Fibroblast of mammary gland (primary cell): Measurements from ENCODE around the gene TRAF5.
A peak's percentile ranks its signal among the peaks of the same experiment; 100 is the strongest.
"Not testable (repeated sequence)": the region's sequence is repeated elsewhere in the genome, so short reads cannot be mapped to it uniquely, and the experiment has no call there.

Experiments used
- DNase-seq: peaks from one replicate; pipeline ENCODE4 v3.0.0-alpha.2; 2010; ENCODE audit warnings: low read depth
- H3K4me3 ChIP-seq: 2 replicates; pipeline ENCODE4 v1.5.1; 2011; ENCODE audit warnings: low read depth, mild to moderate bottlenecking, low read length, moderate library complexity; ENCODE audit not compliant: control insufficient read depth
- CTCF ChIP-seq: conservative IDR thresholded peaks from 2 replicates; pipeline ENCODE4 v1.5.1; 2011; ENCODE audit warnings: low read depth, low read length, inconsistent platforms; ENCODE audit not compliant: control insufficient read depth, insufficient read depth

TRAF5 gene

GRCh38 chr1:211318576-211319280 lies 7.9 kb upstream of the TRAF5 start:
- DNase-seq = no peak
- TF ChIP-seq CTCF = no peak
- no peak overlapping the region for H3K4me3 ChIP-seq

DNA sequence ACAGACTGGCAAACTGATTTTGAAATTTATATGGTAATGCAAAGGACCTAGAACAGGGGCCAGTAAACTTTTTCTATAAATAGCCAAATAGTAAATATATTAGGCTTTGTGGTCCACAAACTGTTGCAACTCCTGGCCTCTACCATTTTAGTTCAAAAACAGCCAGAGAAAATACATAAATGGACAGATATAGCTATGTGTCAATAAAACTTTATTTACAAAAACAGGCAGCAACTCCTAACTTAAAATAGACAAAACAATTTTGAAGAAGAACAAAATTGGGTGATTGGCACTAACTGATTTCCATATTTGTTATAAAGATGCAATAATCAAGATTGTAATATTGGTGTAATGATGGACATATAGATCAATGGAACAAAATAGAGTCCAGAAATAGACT lies 6.7 kb upstream of the TRAF5 start:
- no peak for DNase-seq
- no peak for TF ChIP-seq CTCF
- H3K4me3 ChIP-seq = no peak overlapping the region

DNA sequence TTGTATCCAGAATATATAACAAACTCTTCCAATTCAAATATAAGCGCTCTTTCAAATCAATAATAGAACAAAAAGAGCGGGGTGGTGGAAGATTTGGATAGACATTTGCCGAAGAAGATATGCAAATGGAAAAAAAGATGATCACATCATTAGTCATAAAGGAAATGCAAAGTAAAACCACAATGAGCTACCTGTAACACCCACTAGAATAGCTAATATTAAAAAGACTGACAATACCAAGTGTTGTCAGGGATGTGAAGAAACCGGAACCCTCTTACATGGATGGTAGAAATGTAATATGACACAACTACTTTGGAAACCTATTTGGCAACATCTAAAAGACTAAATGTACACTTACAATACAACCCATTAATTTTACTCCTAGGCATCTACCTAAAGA lies 5.7 kb upstream of the TRAF5 start:
- DNase-seq = peak; percentile 29
- no peak overlapping the region for H3K4me3 ChIP-seq
- no peak for TF ChIP-seq CTCF

DNA sequence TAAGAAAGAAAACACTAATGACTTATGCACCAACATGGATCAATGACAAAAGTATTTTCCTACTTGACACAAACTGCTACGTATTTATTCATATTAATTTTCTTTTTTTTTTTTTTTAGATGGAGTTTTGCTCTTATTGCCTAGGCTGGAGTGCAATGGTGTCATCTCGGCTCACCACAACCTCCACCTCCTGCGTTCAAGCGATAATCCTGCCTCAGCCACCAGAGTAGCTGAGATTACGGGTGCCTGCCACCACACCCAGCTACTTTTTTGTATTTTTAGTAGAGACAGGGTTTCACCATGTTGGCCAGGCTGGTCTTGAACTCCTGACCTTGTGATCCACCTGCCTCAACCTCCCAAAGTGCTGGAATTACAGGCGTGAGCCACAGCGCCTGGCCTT lies 5.0 kb upstream of the TRAF5 start:
- not testable (repeated sequence) for DNase-seq, H3K4me3 ChIP-seq

GRCh38 chr1:211323156-211324063 lies 3.2 kb upstream of the TRAF5 start:
- H3K4me3 ChIP-seq = no peak overlapping the region
- DNase-seq = peak; percentile 61
- peak; percentile 95 for TF ChIP-seq CTCF

DNA sequence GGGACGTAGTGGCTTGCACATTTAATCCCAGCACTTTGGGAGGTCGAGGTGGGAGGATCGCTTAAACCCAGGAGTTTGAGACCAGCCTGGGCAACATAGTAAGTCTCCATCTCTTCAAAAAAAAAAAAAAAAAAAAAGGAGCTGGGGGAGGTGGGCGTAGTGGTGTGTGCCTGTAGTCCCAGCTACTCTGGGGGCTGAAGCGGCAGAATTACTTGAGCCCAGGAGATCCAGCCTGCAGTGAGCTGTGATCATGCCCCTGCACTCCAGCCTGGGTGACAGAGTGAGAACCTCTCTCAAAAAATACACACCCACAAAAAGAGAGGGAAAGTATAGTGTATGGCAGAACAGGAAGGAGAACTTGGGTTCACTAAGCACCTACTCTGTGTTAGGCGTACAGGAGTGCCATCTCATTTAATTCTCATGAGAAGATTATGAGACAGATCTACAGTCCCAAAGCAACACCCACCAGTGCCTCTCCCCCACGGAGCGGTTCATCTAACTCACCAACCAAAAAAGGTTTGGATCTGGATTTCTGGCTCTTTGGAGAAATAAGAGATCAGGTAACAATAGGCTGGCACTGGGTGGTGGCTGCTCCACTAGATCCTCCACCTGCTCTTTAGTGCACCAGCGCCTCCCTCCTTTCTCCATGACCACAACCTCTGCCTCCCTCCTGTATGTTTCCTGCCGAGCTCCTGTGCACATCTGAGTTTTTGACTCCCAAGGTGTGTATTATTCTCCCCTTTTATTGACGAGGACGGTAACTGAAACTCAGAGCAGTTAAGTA lies 1.4 kb upstream of the TRAF5 start:
- H3K4me3 ChIP-seq = no peak overlapping the region
- no peak for DNase-seq
- TF ChIP-seq CTCF = no peak
